Measurements from ENCODE around the gene STKLD1. TPM values are rescaled to one million over a fixed set of nuclear protein-coding genes. Genes with fewer than 3 reads are reported as not detected.
A peak's percentile ranks its signal among the peaks of the same experiment; 100 is the strongest.

STKLD1 gene
- total RNA-seq, 2 experiments from 2014 or later = 0.59 to 1.0 TPM

GRCh38 chr9:133425049-133425632 lies 49.0 kb downstream of the STKLD1 start:
- H3K27ac Mint-ChIP-seq = no peak overlapping the region
- H3K4me1 Mint-ChIP-seq (ENCODE audit: low read depth) = peaks cover 12% of the 10 kb centered on the region

DNA sequence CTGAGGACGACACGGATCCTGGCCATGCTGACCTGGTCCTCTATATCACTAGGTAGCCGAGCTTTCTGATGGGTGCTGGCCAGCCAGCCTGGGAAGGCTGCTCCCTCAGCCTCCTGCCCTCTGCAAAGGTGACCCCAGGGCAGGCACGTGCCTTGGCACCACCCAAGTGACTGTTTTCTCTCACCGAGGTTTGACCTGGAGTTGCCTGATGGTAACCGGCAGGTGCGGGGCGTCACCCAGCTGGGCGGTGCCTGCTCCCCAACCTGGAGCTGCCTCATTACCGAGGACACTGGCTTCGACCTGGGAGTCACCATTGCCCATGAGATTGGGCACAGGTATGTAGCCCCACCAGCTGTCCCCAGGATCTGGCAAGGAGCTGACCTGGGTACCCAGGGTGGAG lies 49.8 kb downstream of the STKLD1 start:
- ChIA-PET CTCF (no interaction called here), POLR2A (no interaction called here)
- ATAC-seq (ENCODE audit: poor library complexity) (no peak), DNase-seq (no peak)
- Histone ChIP-seq H3K4me3 (ENCODE audit: low read length) (no peak overlapping the region), H3K9me3 (ENCODE audit: control insufficient read depth in 1 of 2, insufficient read depth in 1 of 2, low read length in 2 of 2) (peaks cover 0 to 15% of the 10 kb centered on the region in 2 experiments), H3K36me3 (ENCODE audit: insufficient read depth, low read length) (no peaks in the 10 kb centered on the region), H3K4me1 (ENCODE audit: insufficient read depth, low read length) (peaks cover 5% of the 10 kb centered on the region), H3K27ac (ENCODE audit: low read depth in 1 of 2, low read length in 2 of 2) (no peak overlapping the region), H3K27me3 (ENCODE audit: control insufficient read depth in 1 of 2, insufficient read depth in 2 of 2, low read length in 2 of 2) (peaks cover 22 to 27% of the 10 kb centered on the region in 2 experiments)
- Mint-ChIP-seq H3K36me3 (ENCODE audit: low read depth) (no peaks in the 10 kb centered on the region), H3K4me1 (ENCODE audit: low read depth) (peaks cover 12% of the 10 kb centered on the region), H3K27ac (no peak overlapping the region), H3K4me3 (no peak overlapping the region), H3K9me3 (no peaks in the 10 kb centered on the region), H3K27me3 (peaks cover 32% of the 10 kb centered on the region)
- TF ChIP-seq, protein P1, sequence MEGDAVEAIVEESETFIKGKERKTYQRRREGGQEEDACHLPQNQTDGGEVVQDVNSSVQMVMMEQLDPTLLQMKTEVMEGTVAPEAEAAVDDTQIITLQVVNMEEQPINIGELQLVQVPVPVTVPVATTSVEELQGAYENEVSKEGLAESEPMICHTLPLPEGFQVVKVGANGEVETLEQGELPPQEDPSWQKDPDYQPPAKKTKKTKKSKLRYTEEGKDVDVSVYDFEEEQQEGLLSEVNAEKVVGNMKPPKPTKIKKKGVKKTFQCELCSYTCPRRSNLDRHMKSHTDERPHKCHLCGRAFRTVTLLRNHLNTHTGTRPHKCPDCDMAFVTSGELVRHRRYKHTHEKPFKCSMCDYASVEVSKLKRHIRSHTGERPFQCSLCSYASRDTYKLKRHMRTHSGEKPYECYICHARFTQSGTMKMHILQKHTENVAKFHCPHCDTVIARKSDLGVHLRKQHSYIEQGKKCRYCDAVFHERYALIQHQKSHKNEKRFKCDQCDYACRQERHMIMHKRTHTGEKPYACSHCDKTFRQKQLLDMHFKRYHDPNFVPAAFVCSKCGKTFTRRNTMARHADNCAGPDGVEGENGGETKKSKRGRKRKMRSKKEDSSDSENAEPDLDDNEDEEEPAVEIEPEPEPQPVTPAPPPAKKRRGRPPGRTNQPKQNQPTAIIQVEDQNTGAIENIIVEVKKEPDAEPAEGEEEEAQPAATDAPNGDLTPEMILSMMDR (IDR thresholded peaks at IDR 0.05) = no peak
- intact Hi-C loops (cut with DNase I, micrococcal nuclease) = no loop called here

More at GRCh38 chr9:133425049-133425632, 49.0 kb downstream of the STKLD1 start:
- no peak for ATAC-seq (ENCODE audit: poor library complexity)
- CTCF ChIA-PET = interaction anchor here (0.6 kb wide), 1 partner anchor 12 kb away, joined by 4 read pairs; no protein-coding TSS in a partner anchor
- POLR2A ChIA-PET = no interaction called here
- Histone ChIP-seq H3K9me3 (ENCODE audit: control insufficient read depth in 1 of 2, insufficient read depth in 1 of 2, low read length in 2 of 2) (peaks cover 0 to 15% of the 10 kb centered on the region in 2 experiments), H3K4me3 (ENCODE audit: low read length) (no peak overlapping the region), H3K4me1 (ENCODE audit: insufficient read depth, low read length) (peaks cover 5% of the 10 kb centered on the region), H3K27me3 (ENCODE audit: control insufficient read depth in 1 of 2, insufficient read depth in 2 of 2, low read length in 2 of 2) (peaks cover 22 to 27% of the 10 kb centered on the region in 2 experiments), H3K36me3 (ENCODE audit: insufficient read depth, low read length) (no peaks in the 10 kb centered on the region), H3K27ac (ENCODE audit: low read depth in 1 of 2, low read length in 2 of 2) (no peak overlapping the region)
- H3K36me3 Mint-ChIP-seq (ENCODE audit: low read depth) = no peaks in the 10 kb centered on the region
- H3K4me3 Mint-ChIP-seq = no peak overlapping the region
- H3K27me3 Mint-ChIP-seq = peaks cover 29% of the 10 kb centered on the region
- TF ChIP-seq, protein P1 (IDR thresholded peaks at IDR 0.05) = no peak
- H3K9me3 Mint-ChIP-seq = no peaks in the 10 kb centered on the region
- intact Hi-C loops (cut with DNase I, micrococcal nuclease) = no loop called here
- DNase-seq = no peak

DNA sequence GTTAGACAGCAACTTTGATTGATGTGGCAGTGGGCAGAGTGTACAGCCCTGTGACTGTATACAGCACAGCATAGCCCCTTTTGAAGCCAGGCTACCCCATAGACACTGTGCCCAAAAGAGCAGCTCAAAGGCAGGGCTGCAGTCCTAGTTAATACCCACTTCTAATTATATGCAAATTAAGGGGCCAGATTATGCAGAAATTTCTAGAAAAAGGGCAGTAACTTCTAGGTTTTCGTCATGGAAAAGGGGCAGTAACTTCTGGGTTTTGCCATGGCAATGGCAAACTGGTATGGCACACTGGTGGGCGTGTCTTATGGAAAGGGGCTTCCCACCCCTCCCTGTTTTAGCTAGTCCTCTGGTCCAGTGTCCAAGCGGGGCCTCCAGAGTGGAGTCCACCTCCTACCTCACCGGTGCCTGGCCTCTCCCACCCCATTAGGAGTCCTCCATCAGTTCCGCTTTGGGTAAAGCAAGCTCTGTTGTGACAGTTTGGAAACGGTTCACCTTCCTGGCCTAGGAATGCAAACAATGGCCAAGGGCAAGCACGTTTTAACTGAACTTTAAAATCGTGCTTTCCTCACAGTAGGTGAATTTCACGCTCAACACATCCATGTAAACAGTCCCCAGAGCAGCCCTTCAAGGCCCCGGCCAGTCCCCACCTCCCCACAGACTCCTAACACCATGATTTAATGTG lies 51.6 kb downstream of the STKLD1 start:
- Histone ChIP-seq H3K9me3 (ENCODE audit: control insufficient read depth in 1 of 2, insufficient read depth in 1 of 2, low read length in 2 of 2) (peaks cover 0 to 15% of the 10 kb centered on the region in 2 experiments), H3K36me3 (ENCODE audit: insufficient read depth, low read length) (no peaks in the 10 kb centered on the region), H3K27ac (ENCODE audit: low read depth in 1 of 2, low read length in 2 of 2) (no peak overlapping the region), H3K27me3 (ENCODE audit: control insufficient read depth in 1 of 2, insufficient read depth in 2 of 2, low read length in 2 of 2) (peaks cover 22 to 27% of the 10 kb centered on the region in 2 experiments), H3K4me3 (ENCODE audit: low read length) (no peak overlapping the region), H3K4me1 (ENCODE audit: insufficient read depth, low read length) (peaks cover 5% of the 10 kb centered on the region)
- Mint-ChIP-seq H3K27ac (no peak overlapping the region), H3K27me3 (peaks cover 32% of the 10 kb centered on the region), H3K4me1 (ENCODE audit: low read depth) (peaks cover 12% of the 10 kb centered on the region), H3K4me3 (peak overlapping the region; percentile 61), H3K9me3 (no peaks in the 10 kb centered on the region), H3K36me3 (ENCODE audit: low read depth) (no peaks in the 10 kb centered on the region)
- TF ChIP-seq, protein P1 (IDR thresholded peaks at IDR 0.05) = no peak
- ChIA-PET CTCF (no interaction called here), POLR2A (no interaction called here)
- no peak for DNase-seq
- ATAC-seq (ENCODE audit: poor library complexity) = no peak
- intact Hi-C loops (cut with DNase I, micrococcal nuclease) = no loop called here
